HG03175 (cell line): ENCODE data around the gene SHTN1.

Experiments
- ATAC-seq: cut with Tn5 transposase; IDR thresholded peaks from one replicate; pipeline ENCODE4 v1.9.1; 2021; ENCODE audit warnings: mild to moderate bottlenecking, moderate library complexity; ENCODE audit not compliant: unreplicated experiment

Gene SHTN1

DNA sequence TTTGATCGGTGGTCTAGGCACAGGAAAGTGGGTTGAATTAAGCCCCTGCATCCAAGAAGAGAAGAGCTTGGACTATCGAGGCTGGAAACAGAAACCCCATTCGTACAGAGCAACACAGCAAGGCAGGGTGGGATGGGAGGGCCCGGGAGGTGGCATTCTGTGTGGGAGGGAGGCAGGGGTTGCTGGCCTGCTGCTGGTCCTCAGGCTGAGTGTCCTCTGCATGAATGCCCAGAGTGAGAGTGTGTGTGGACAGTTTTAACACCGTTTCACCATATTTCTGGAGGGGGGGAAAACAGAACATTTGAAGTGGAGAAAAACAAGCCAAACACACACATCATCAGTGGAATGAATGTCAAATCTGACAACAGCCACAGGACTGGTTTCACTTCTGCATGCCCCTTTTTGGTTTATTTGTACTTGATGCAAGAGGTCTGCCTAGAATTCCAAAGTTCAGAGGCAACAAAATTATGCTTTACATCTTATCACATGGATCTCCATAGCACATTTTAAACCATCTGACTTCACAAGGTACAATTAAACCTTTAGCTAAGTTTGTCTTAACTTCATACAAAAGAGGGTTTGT lies 166.8 kb downstream of the SHTN1 start:
- peak; percentile 65 for ATAC-seq

- ATAC-seq = no peak
Observed at GRCh38 chr10:116836902-116837523, 168.0 kb downstream of the SHTN1 start.

DNA sequence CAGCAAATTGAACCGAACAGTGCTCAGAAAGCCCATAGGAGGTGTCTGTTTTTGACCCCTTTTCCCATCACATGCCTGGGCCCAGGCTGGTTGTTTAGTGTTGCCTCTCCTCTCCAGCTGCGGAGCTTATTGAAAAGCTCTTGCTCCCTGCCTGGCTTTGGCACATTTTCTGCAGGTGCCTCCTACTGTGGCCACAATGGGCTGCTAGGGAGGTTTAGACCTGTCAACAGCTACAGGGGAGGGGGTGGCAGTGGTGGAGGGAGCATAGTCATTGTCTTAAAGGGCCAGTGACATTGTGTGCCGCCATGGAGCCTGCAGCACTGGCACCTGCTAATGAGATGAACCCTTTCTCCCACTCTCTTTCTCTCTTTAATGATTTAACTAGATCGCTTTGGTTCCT lies 168.9 kb downstream of the SHTN1 start:
- ATAC-seq = no peak

DNA sequence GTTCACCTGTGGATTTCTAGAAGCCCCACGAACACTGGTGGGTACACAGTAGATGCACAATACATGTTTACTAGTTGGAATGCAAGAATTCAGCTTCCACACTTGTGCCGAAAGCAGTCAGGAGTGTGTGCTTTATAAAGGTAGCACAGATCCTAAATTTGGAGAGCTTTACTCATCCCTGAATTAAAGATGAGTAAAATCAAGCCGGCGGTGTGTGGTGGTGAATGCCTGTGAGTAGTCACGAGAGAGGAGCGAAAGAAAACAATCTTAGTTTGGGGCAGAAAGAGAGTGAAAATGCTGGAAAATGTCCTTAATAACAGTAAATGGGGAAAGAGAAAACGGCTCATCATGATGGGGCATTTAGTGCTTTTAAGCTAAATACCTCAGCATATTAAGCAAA lies 169.3 kb downstream of the SHTN1 start:
- no peak for ATAC-seq

DNA sequence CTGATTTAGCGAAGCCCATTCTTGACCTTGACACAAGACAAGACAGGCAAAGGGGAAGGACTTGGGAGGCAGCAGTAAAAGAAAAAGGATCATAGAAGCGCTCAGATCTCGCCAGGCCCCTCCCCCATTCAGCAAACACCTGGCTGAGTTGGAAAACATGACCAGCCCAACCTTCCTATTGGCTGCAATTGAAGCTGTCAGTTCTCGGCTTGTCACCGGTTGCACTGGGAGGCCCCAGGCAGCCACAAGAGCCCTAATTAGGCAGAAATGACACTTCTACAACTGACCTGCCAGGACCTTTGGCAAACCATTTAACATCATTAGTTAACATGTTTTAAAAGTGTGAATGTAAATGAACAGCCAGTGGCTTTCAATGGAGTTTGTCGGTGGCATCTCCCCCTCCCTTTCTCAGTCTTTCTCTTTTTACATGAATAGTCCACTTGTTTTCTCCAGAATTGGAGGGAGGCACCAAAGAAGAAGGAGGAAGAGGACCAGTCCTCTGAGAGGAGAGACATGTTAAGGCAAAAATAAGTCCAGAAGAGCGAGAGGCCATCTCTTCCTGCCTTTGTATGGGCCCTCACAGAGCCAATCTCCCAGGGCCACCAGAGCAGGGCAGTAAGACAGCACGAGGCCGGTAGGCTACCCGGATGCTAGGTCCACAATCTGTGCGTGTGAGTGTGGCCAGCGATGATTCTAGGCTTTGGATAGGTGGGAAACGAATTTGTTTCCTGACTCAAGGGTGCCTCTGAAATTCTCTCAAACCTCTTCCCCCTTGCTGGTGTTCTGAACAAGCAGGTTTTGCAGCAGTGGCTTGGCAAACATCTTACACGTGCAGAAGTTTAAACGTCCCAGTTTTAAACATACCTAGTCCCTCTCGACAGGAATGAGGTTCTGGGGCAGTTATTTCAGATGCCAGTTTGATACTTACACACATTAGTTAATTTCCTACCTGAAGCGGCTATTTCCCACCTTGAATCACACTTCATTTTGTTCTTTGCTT lies 170.7 kb downstream of the SHTN1 start:
- ATAC-seq = no peak

DNA sequence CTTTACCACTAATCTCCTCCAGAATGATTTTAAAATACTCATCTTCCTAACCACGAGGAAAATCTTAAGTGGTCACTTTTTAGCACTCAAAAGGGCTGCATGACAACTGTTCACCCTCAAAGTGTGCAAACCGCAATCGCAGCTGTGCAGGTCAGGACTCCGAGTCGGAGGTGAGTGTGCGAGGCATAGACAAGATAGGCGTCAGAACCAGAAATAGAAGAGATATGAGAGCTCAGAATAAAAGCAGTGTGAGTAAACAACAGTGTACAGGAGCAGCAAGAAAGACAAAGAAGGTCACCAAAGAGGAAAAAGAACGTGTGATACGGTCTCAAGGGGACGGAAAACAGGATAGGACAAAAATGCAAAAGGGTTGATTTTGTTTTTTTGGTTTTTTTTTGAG lies 173.2 kb downstream of the SHTN1 start:
- no peak for ATAC-seq
